ENCODE data around the gene KIF6. TPM values are rescaled to one million over a fixed set of nuclear protein-coding genes. Genes with fewer than 3 reads are reported as not detected.
A peak's percentile ranks its signal among the peaks of the same experiment; 100 is the strongest.
"Not testable (repeated sequence)": the region's sequence is repeated elsewhere in the genome, so short reads cannot be mapped to it uniquely, and the experiment has no call there.

The KIF6 gene
- total and polyA plus RNA-seq, 4 donors: 2.0 to 4.8 (median 2.9) TPM

DNA sequence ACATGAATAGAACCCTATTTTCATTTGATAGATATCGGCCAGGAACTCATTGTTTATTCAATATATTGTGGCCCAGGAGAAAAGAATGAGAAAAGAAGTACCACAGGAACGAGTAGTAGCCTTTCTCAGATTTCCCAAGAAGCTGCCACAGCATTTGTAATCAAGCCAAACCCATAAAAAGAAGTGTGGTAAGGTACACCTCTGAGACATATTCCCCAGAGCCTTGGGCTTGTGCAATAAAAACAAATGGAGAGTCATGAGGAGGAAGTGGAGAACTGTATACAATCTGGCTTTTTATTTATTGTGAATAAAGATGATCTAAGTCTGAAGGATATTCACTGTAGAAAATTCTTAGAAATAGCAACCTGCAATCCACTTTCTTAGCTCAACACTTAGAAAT lies 36.7 kb downstream of the KIF6 start:
- Histone ChIP-seq H3K27me3 (ENCODE audit: control insufficient read depth, insufficient read depth, low read length) (no peaks in the 10 kb centered on the region), H3K4me3 (ENCODE audit: low read depth, low read length) (no peak overlapping the region), H3K27ac (ENCODE audit: low read depth, low read length) (no peak overlapping the region), H3K9me3 (ENCODE audit: control insufficient read depth, insufficient read depth, low read length) (no peaks in the 10 kb centered on the region), H3K4me1 (ENCODE audit: control insufficient read depth, insufficient read depth, low read length) (no peaks in the 10 kb centered on the region), H3K36me3 (ENCODE audit: control insufficient read depth, insufficient read depth, low read length) (no peaks in the 10 kb centered on the region)
- WGBS (ENCODE audit: insufficient coverage): no CpG with 5 or more reads among the region's 2 CpGs
- peak in 1 of 6 donors; percentile 25 for DNase-seq (ENCODE audit: low read depth in 4 of 6, low spot score in 6 of 6)

DNA sequence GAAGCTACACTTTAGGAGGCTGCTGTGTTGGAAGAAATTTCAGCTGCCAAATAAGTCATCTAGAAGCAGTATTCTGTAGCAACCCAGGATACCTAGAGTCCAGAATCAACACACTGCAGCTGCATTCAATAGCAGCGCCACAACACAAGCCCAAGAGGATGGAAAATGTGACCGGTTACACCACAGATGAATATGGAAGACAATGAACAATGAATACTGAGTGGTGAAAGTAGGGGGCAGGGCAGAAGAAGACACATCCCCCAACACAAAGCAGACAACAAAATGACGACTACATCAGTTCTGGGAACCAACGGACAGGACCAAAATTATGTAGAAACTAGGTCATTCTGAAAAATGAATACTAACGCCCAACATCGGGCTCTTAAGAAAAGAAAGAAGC lies 38.2 kb downstream of the KIF6 start:
- no peaks in the 10 kb centered on the region for H3K4me1 ChIP-seq (ENCODE audit: control insufficient read depth, insufficient read depth, low read length)
- WGBS (ENCODE audit: insufficient coverage): 89% methylated on average over 3 of the region's 6 CpGs
- H3K27ac ChIP-seq (ENCODE audit: low read depth, low read length): no peak overlapping the region
- H3K4me3 ChIP-seq (ENCODE audit: low read depth, low read length): no peak overlapping the region
- no peaks in the 10 kb centered on the region for H3K36me3 ChIP-seq (ENCODE audit: control insufficient read depth, insufficient read depth, low read length)
- DNase-seq (ENCODE audit: low read depth in 4 of 6, low spot score in 6 of 6): peak in 1 of 6 donors; percentile 29
- no peaks in the 10 kb centered on the region for H3K27me3 ChIP-seq (ENCODE audit: control insufficient read depth, insufficient read depth, low read length)
- H3K9me3 ChIP-seq (ENCODE audit: control insufficient read depth, insufficient read depth, low read length): no peaks in the 10 kb centered on the region

DNA sequence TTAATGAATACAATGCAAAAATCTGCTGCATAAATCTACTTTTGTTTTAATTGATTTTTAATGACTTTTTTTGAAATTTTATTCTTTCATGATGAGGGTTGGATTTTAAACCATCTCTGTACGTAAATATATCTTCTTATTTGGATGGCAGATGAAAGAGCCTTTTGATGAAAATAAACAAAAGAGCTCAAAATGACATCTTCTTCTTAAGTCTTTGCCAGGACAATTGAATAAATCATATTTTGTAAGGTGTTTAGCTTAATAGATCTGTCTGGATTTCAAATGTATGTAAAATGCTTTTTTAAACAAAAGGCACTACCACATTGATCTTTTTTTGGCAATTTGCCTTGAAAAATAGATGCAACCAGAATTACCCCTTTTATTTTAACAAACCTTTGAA lies 39.3 kb downstream of the KIF6 start:
- Histone ChIP-seq H3K27me3 (ENCODE audit: control insufficient read depth, insufficient read depth, low read length) (no peaks in the 10 kb centered on the region), H3K27ac (ENCODE audit: low read depth, low read length) (no peak overlapping the region), H3K4me1 (ENCODE audit: control insufficient read depth, insufficient read depth, low read length) (no peaks in the 10 kb centered on the region), H3K4me3 (ENCODE audit: low read depth, low read length) (no peak overlapping the region), H3K36me3 (ENCODE audit: control insufficient read depth, insufficient read depth, low read length) (no peaks in the 10 kb centered on the region), H3K9me3 (ENCODE audit: control insufficient read depth, insufficient read depth, low read length) (no peaks in the 10 kb centered on the region)
- DNase-seq (ENCODE audit: low read depth in 4 of 6, low spot score in 6 of 6): no peak
- no CpG with 5 or more reads among the region's 1 CpG for whole genome bisulfite sequencing (ENCODE audit: insufficient coverage)

DNA sequence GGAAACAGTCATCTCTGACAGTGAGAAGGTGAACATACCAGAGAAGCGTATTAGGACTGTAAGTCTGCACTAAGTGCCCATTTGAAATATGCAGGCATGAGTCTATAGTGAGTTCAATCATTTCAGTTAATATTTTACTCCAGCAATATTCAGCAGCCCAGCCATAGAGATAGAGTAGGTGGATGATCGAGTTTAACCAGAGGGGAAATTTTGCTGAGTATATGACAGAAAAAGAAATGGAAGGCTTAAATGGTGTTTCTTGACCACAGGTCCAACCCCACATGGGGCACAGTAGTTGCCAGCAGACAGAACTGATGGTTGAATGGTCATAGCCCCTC lies 39.8 kb downstream of the KIF6 start:
- no peak for DNase-seq (ENCODE audit: low read depth in 4 of 6, low spot score in 6 of 6)
- H3K27ac ChIP-seq (ENCODE audit: low read depth, low read length): no peak overlapping the region
- no peaks in the 10 kb centered on the region for H3K4me1 ChIP-seq (ENCODE audit: control insufficient read depth, insufficient read depth, low read length)
- no peak overlapping the region for H3K4me3 ChIP-seq (ENCODE audit: low read depth, low read length)
- no peaks in the 10 kb centered on the region for H3K9me3 ChIP-seq (ENCODE audit: control insufficient read depth, insufficient read depth, low read length)
- H3K27me3 ChIP-seq (ENCODE audit: control insufficient read depth, insufficient read depth, low read length): no peaks in the 10 kb centered on the region
- no CpG with 5 or more reads among the region's 2 CpGs for WGBS (ENCODE audit: insufficient coverage)
- H3K36me3 ChIP-seq (ENCODE audit: control insufficient read depth, insufficient read depth, low read length): no peaks in the 10 kb centered on the region

DNA sequence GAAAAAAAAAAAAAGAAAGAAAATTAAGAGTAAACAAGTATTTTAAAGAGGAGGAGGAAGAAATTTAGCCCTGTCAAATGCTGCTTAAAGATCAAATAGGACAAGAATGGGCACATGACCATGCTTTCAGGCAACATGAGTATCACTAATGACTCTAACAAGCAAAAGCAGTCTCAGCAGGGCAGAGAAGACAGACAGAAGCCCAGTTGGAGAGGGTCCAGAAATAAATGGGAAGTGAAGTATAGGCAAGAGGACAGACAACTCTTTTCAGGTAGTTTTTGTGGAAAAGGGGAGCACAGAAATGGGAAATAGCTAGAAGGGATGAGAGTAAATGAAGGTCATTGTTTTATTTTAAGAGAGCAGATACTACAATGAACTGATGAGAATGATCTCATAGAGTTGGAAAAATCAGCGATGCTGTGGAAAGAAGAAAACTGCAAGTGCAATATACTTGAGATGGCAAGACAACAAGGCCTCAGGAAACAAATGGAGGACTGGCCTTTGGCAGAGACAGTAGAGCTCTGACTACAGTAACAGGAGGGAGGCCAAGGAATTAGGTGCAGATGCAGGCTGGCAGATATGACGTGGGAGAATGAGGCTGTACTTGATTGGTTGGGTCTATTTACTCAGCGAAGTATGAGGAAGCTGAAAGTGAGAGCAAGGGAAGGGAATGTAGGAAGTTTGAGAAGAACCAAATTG lies 40.3 kb downstream of the KIF6 start:
- Histone ChIP-seq H3K4me3 (ENCODE audit: low read depth, low read length) (no peak overlapping the region), H3K4me1 (ENCODE audit: control insufficient read depth, insufficient read depth, low read length) (no peaks in the 10 kb centered on the region), H3K9me3 (ENCODE audit: control insufficient read depth, insufficient read depth, low read length) (no peaks in the 10 kb centered on the region), H3K27me3 (ENCODE audit: control insufficient read depth, insufficient read depth, low read length) (no peaks in the 10 kb centered on the region), H3K27ac (ENCODE audit: low read depth, low read length) (no peak overlapping the region), H3K36me3 (ENCODE audit: control insufficient read depth, insufficient read depth, low read length) (no peaks in the 10 kb centered on the region)
- DNase-seq (ENCODE audit: low read depth in 4 of 6, low spot score in 6 of 6): no peak
- WGBS (ENCODE audit: insufficient coverage): 81% methylated on average over 3 of the region's 3 CpGs

DNA sequence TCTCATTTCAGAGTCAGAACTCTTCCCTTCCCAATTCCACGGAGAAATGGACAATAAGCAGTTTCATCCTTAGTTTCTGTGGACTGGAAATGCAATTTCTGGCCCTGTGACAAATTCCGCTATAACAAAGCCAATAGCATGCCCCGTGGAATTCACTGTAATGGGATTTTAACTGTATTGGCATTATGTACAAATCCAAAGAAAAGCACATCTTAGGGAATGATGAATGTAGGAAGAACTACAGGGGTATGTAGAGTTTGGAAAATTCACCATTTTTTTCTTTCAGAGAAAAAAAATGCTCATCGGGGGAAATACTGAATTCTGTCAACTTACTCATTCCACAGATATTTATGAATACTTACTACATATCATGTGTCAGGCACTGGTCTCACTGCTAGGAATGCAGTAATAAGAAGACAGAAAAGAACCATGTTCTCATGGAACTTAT lies 43.5 kb downstream of the KIF6 start:
- DNase-seq (ENCODE audit: low read depth in 4 of 6, low spot score in 6 of 6): peak in 2 of 6 donors; percentile 14 to 70
- no peaks in the 10 kb centered on the region for H3K36me3 ChIP-seq (ENCODE audit: control insufficient read depth, insufficient read depth, low read length)
- no peak overlapping the region for H3K4me3 ChIP-seq (ENCODE audit: low read depth, low read length)
- no peaks in the 10 kb centered on the region for H3K9me3 ChIP-seq (ENCODE audit: control insufficient read depth, insufficient read depth, low read length)
- no peak overlapping the region for H3K27ac ChIP-seq (ENCODE audit: low read depth, low read length)
- H3K4me1 ChIP-seq (ENCODE audit: control insufficient read depth, insufficient read depth, low read length): no peaks in the 10 kb centered on the region
- H3K27me3 ChIP-seq (ENCODE audit: control insufficient read depth, insufficient read depth, low read length): no peaks in the 10 kb centered on the region
- no CpG with 5 or more reads among the region's 4 CpGs for WGBS (ENCODE audit: insufficient coverage)

DNA sequence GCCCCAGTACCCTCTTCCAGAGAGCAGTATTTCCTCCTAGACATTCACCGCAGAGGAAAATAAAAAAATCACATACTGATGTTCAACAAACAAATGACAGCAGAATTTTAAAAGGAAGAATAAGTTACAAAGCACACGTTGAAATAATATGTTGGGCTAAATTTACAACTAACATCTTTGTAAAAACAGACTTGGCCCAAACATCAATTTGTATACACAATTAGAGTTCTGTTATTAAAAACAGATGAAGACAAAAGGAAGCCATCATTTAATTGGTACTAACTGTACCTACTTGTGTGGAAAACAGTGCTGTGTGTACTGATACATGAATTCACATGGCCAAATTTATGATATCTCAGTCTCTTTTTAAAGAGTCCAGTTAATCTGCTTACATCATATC lies 46.3 kb downstream of the KIF6 start:
- H3K4me3 ChIP-seq (ENCODE audit: low read depth, low read length): no peak overlapping the region
- WGBS (ENCODE audit: insufficient coverage): no CpG with 5 or more reads among the region's 2 CpGs
- H3K9me3 ChIP-seq (ENCODE audit: control insufficient read depth, insufficient read depth, low read length): no peaks in the 10 kb centered on the region
- H3K27ac ChIP-seq (ENCODE audit: low read depth, low read length): no peak overlapping the region
- no peak for DNase-seq (ENCODE audit: low read depth in 4 of 6, low spot score in 6 of 6)
- no peaks in the 10 kb centered on the region for H3K36me3 ChIP-seq (ENCODE audit: control insufficient read depth, insufficient read depth, low read length)
- H3K4me1 ChIP-seq (ENCODE audit: control insufficient read depth, insufficient read depth, low read length): no peaks in the 10 kb centered on the region
- H3K27me3 ChIP-seq (ENCODE audit: control insufficient read depth, insufficient read depth, low read length): no peaks in the 10 kb centered on the region

DNA sequence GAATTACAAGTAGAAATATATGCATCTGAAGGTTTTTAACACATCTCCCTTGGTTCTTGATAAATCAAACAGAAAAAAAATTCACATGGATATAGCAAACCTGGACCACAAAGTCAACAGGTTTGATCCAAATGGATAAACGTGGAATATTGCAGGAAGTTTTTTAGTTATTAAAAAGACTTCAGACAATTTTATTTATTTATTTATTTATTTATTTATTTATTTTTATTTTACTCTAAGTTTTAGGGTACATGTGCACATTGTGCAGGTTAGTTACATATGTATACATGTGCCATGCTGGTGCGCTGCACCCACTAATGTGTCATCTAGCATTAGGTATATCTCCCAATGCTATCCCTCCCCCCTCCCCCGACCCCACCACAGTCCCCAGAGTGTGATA lies 47.9 kb downstream of the KIF6 start:
- not testable (repeated sequence) for H3K36me3 ChIP-seq (ENCODE audit: control insufficient read depth, insufficient read depth, low read length); H3K4me1 ChIP-seq (ENCODE audit: control insufficient read depth, insufficient read depth, low read length); H3K9me3 ChIP-seq (ENCODE audit: control insufficient read depth, insufficient read depth, low read length); H3K27ac ChIP-seq (ENCODE audit: low read depth, low read length); H3K4me3 ChIP-seq (ENCODE audit: low read depth, low read length); DNase-seq (ENCODE audit: low read depth in 4 of 6, low spot score in 6 of 6); H3K27me3 ChIP-seq (ENCODE audit: control insufficient read depth, insufficient read depth, low read length)
- WGBS (ENCODE audit: insufficient coverage): no CpG with 5 or more reads among the region's 3 CpGs

DNA sequence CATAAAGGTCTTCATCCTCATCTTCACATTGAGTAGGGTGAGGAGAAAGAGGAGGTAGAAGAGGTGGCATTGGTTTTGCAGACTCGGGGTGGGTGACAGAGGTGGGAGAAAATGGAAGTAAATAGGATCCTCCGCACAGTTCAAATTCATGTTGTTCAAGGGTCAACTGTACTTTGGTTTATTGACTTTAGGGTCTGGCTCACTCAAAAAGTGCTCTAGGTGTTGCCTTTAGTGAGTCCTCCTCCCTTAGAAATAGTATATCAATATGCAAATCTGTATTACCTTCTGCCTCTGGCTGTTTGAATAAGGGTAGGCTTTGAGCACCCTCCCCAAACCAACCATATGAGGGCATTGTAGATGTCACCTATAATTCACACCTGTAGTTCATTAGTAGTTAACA lies 54.7 kb downstream of the KIF6 start:
- DNase-seq (ENCODE audit: low read depth in 4 of 6, low spot score in 6 of 6): no peak
- WGBS (ENCODE audit: insufficient coverage): 100% methylated on average over 1 of the region's 2 CpGs
- Histone ChIP-seq H3K4me1 (ENCODE audit: control insufficient read depth, insufficient read depth, low read length) (no peaks in the 10 kb centered on the region), H3K4me3 (ENCODE audit: low read depth, low read length) (no peak overlapping the region), H3K27ac (ENCODE audit: low read depth, low read length) (no peak overlapping the region), H3K27me3 (ENCODE audit: control insufficient read depth, insufficient read depth, low read length) (peaks cover 2% of the 10 kb centered on the region), H3K36me3 (ENCODE audit: control insufficient read depth, insufficient read depth, low read length) (no peaks in the 10 kb centered on the region), H3K9me3 (ENCODE audit: control insufficient read depth, insufficient read depth, low read length) (peaks cover 2% of the 10 kb centered on the region)

DNA sequence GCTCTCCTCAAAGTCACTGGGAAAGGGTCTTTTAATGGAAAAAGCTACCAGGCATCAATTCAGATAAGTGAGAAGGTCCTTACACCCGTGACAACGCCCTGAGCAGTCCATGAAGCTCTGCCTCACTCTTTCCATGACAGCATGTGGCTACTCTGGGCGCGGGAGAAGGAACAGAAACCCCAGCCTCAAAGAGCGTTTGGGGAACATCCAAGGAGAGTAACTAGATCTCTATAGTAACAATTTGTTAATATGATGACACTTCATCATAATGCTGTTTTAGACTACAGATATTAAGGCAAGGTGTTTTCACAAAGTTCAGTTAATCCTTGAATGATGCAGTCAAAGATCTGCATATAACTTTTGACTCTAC lies 55.2 kb downstream of the KIF6 start:
- Histone ChIP-seq H3K27ac (ENCODE audit: low read depth, low read length) (no peak overlapping the region), H3K27me3 (ENCODE audit: control insufficient read depth, insufficient read depth, low read length) (peaks cover 2% of the 10 kb centered on the region), H3K4me1 (ENCODE audit: control insufficient read depth, insufficient read depth, low read length) (no peaks in the 10 kb centered on the region), H3K4me3 (ENCODE audit: low read depth, low read length) (no peak overlapping the region), H3K36me3 (ENCODE audit: control insufficient read depth, insufficient read depth, low read length) (no peaks in the 10 kb centered on the region), H3K9me3 (ENCODE audit: control insufficient read depth, insufficient read depth, low read length) (peaks cover 2% of the 10 kb centered on the region)
- DNase-seq (ENCODE audit: low read depth in 4 of 6, low spot score in 6 of 6): no peak
- WGBS (ENCODE audit: insufficient coverage): 86% methylated on average over 2 of the region's 5 CpGs
